ENCODE results near the gene CORO6.

GRCh38 chr17:29611351-29612093 lies 11.2 kb downstream of the CORO6 start:
- TF ChIP-seq EZH2phosphoT487 (IDR thresholded peaks at IDR 0.05; ENCODE audit: insufficient read depth, low read depth) (no peak), EZH2 (IDR thresholded peaks at IDR 0.05; ENCODE audit: insufficient read depth, poor library complexity, severe bottlenecking) (no peak)

Data from GM23248 (cell line).